Type B pancreatic cell (in vitro differentiated cells): ENCODE data around the gene SOHLH1. TPM values are rescaled to one million over a fixed set of nuclear protein-coding genes. Genes with fewer than 3 reads are reported as not detected.

Source experiments
- DNase-seq: peaks from one replicate; pipeline ENCODE4 v3.0.0; 2021; ENCODE audit warnings: mixed read lengths; ENCODE audit not compliant: unreplicated experiment; ENCODE audit errors: extremely low spot score
- H3K27ac Mint-ChIP-seq: 2 replicates; pipeline ENCODE4 v1.8.0; 2021; ENCODE audit warnings: mild to moderate bottlenecking, mixed read lengths
- H3K27me3 Mint-ChIP-seq: 2 replicates; pipeline ENCODE4 v1.8.0; 2021; ENCODE audit warnings: mixed read lengths
- H3K36me3 Mint-ChIP-seq: 2 replicates; pipeline ENCODE4 v1.8.0; 2021; ENCODE audit warnings: mixed read lengths
- H3K4me1 Mint-ChIP-seq: one replicate; pipeline ENCODE4 v1.8.0; 2021; ENCODE audit warnings: mixed read lengths; ENCODE audit not compliant: unreplicated experiment
- H3K4me3 Mint-ChIP-seq: 2 replicates; pipeline ENCODE4 v1.8.0; 2021; ENCODE audit warnings: mild to moderate bottlenecking, mixed read lengths
- H3K9me3 Mint-ChIP-seq: 2 replicates; pipeline ENCODE4 v1.8.0; 2021; ENCODE audit warnings: mixed read lengths
- total RNA-seq: library from RNA; stranded (reverse); gene quantifications from 2 replicates; pipeline ENCODE4 v1.2.1, GENCODE V29; 2021; ENCODE audit warnings: low replicate concordance
- TF ChIP-seq, protein P1 (sequence below): fragments of 200-600 bp; sonication (generic); conservative IDR thresholded peaks from 2 replicates; pipeline ENCODE4 v1.5.0; 2021; ENCODE audit warnings: antibody characterized with exemption, mild to moderate bottlenecking

Gene SOHLH1
- total RNA-seq, 1 donor from 2014 or later: not detected

- H3K4me1 Mint-ChIP-seq: no peaks in the 10 kb centered on the region
- H3K27ac Mint-ChIP-seq: no peak overlapping the region
- H3K9me3 Mint-ChIP-seq: no peaks in the 10 kb centered on the region
- peaks cover 82% of the 10 kb centered on the region for H3K27me3 Mint-ChIP-seq
- no peak overlapping the region for H3K4me3 Mint-ChIP-seq
- TF ChIP-seq, protein P1, sequence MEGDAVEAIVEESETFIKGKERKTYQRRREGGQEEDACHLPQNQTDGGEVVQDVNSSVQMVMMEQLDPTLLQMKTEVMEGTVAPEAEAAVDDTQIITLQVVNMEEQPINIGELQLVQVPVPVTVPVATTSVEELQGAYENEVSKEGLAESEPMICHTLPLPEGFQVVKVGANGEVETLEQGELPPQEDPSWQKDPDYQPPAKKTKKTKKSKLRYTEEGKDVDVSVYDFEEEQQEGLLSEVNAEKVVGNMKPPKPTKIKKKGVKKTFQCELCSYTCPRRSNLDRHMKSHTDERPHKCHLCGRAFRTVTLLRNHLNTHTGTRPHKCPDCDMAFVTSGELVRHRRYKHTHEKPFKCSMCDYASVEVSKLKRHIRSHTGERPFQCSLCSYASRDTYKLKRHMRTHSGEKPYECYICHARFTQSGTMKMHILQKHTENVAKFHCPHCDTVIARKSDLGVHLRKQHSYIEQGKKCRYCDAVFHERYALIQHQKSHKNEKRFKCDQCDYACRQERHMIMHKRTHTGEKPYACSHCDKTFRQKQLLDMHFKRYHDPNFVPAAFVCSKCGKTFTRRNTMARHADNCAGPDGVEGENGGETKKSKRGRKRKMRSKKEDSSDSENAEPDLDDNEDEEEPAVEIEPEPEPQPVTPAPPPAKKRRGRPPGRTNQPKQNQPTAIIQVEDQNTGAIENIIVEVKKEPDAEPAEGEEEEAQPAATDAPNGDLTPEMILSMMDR: no peak
- H3K36me3 Mint-ChIP-seq: no peaks in the 10 kb centered on the region
- DNase-seq: no peak
Observed at GRCh38 chr9:135712613-135713295, 13.5 kb upstream of the SOHLH1 start.

DNA sequence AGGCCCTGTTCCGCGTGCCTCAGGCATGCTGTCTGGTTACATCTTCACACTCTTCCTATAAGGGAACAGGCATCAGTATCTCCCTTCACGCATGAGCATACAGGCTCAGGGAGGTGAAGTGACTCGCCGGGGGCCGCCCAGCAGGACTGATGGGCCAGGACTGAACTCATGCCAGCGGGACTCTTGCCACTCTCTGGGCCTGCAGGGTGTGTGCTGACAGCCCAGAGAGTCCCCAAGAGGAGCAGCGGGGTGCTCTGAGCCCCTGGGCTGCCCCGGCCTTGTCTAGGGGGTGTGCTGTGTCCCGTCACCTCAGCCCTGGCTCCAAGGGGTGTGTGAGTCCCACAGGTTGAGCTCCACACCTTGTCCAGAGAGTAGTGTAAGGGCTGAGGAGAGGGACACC is 12.6 kb upstream of the SOHLH1 start:
- no peak for DNase-seq
- H3K36me3 Mint-ChIP-seq: no peaks in the 10 kb centered on the region
- H3K27ac Mint-ChIP-seq: no peak overlapping the region
- no peaks in the 10 kb centered on the region for H3K4me1 Mint-ChIP-seq
- no peak overlapping the region for H3K4me3 Mint-ChIP-seq
- H3K27me3 Mint-ChIP-seq: peaks cover 79% of the 10 kb centered on the region
- no peaks in the 10 kb centered on the region for H3K9me3 Mint-ChIP-seq
- TF ChIP-seq, protein P1: no peak

DNA sequence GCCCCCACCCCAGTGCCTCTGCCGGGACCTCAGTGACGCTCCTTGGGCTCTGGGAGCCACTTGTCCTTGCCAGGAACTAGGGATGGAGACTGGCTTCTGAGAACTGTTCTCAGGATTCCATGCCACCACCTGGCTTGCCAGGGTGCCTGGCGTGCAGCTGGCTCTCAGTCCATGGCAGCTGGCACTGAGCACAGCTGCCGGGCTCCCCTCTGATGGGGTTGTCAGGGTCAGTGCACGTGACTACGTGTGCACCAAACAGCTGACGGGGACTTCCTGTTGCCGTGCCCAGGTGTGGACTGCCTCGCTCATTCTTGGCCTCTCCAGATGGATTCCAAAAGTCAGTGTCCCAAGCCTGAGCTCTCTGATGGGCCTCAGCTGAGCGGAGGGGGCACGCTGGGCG is 12.1 kb upstream of the SOHLH1 start:
- Mint-ChIP-seq H3K27me3 (peaks cover 74% of the 10 kb centered on the region), H3K36me3 (no peaks in the 10 kb centered on the region), H3K9me3 (no peaks in the 10 kb centered on the region), H3K4me1 (no peaks in the 10 kb centered on the region), H3K27ac (no peak overlapping the region), H3K4me3 (no peak overlapping the region)
- no peak for DNase-seq
- TF ChIP-seq, protein P1: no peak

DNA sequence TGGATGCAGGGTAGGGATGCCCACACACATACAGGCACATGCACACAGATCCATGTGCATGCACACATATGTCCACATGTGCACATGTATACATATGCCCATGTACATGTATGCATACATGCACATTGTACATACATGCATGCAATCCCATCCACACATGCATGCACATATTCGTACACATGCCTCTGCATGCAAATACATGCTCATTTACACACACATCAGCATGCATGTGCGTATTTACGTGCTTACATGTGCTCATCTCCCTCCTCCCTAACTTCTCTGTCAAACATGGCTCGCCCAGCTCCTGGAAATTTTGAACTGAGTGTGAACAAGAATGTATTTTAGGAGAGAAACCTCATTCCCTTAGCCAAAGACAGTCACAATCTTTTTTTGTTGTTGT is 8.9 kb upstream of the SOHLH1 start:
- DNase-seq: no peak
- Mint-ChIP-seq H3K27ac (no peak overlapping the region), H3K4me3 (no peak overlapping the region), H3K4me1 (no peaks in the 10 kb centered on the region), H3K27me3 (peaks cover 65% of the 10 kb centered on the region), H3K9me3 (no peaks in the 10 kb centered on the region), H3K36me3 (no peaks in the 10 kb centered on the region)
- TF ChIP-seq, protein P1: no peak

DNA sequence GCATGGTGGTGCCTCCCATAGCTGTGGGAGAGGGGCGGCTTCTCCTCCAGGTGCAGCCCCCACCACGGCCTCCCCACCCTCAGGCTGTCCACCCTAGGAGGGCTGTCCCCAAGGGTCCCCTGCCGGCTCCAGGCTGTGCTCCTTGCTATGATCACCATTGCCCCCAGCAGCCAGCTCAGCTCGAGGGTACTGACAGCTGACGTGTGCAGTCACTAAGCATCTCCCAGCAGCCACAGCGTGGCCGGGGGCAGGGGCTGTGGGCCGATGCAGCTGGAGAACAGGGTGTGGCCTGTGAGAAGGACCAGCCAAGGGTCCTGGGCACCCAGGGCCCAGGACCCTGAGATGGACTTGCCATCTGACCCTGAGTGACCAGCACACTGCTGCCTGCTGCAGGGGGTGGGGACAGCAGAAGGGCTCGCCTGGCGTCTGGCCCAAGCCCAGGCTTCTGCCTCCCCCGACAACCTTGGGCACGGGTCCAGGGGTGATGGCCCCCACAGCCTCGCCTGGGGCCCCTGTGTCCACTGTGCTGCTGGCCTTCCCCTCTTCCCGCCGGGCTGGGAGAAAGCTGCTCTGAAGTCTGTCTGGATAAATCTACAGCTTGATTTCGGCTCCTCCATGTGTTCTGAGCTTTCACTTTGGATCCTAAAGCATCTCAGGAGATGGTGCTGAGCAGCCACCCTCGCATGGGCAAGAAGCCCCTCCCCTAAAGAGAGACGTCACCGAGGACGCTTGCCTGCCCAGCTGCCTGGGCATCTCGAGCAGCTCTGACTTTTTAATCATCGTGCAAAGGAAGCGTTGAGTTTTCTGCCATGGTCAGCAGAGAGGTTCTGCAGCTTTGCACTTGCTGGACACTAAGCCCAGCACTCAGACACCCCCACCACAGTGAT is 8.2 kb upstream of the SOHLH1 start:
- H3K9me3 Mint-ChIP-seq: no peaks in the 10 kb centered on the region
- no peaks in the 10 kb centered on the region for H3K4me1 Mint-ChIP-seq
- TF ChIP-seq, protein P1: no peak
- H3K27me3 Mint-ChIP-seq: peaks cover 63% of the 10 kb centered on the region
- H3K36me3 Mint-ChIP-seq: no peaks in the 10 kb centered on the region
- no peak overlapping the region for H3K4me3 Mint-ChIP-seq
- H3K27ac Mint-ChIP-seq: no peak overlapping the region
- no peak for DNase-seq
